ENCODE data around the gene ZNF57. TPM values are rescaled to one million over a fixed set of nuclear protein-coding genes. Genes with fewer than 3 reads are reported as not detected.

ZNF57 gene
- total RNA-seq (2014; rRNA removed; shearing (Covaris generic)) (7.6 and 10.8 TPM in 2 replicates), polyA plus RNA-seq (2016; fragmentation: Nextera tagmentation; extraction: Ambion mirVana) (4.8 and 6.4 TPM in 2 replicates)
- long read RNA-seq, result 0 reads

DNA sequence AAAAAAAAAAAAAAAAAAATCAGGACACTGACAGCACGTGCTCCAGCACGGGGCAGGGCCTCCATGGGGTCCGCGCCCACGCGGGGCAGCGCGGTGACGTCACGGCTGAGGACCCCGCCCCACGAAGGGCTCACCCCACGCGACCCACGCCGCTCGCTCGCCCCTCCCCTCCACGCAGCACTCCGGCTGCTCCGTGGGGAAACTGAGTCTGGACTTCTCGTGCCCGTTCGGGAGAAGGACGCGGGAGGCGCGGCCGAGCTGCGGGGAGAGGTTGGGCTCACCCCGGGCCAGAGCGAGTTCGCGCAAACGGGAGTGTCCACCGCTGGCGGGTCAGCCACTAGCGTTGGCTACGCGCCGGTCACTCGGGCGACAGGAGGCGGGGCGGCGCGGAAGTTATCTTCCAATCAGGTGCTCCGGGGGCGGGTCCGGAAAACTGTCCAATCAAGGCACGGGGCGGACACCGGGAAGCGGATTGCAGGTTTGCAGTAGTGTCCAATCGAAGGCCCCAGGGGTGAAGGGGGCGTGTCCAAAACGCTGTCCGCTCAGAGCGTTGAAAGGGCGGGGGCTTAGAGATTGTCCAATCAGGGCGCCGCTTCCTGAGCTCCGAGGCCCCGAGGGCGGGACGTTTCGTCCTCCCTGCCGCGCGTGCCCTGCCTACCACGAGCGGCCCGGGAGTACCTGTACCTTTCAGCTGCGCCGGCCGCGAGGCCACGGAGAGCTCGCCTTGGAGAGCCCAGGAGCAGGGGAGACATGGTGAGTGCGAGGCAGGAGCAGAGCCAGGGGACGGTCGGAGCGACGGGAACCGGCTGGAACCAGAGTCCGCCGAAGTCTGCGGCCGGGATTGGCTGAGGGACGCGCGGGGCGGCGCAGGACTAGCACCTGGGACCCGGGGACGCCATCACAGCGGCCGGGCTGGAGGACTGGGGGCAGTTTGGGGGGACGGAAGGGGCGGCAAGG is at the start of gene ZNF57:
Gene ZNF57, plus strand, starts transcription at position 633 of the 957 bp plus-strand sequence. Its CDS starts 118 bp downstream, at position 751.
- no peaks in the 10 kb centered on the region for H3F3A ChIP-seq (replicated peaks; ENCODE audit: low read depth)
- no peaks in the 10 kb centered on the region for H3K9me2 ChIP-seq (ENCODE audit: insufficient read depth)
- Mint-ChIP-seq H3K27ac (no peak within 1 kb of the TSS), H3K27me3 (ENCODE audit: insufficient read depth, low read depth, poor library complexity) (peaks cover 2% of the 10 kb centered on the region), H3K9me3 (peaks cover 77% of the 10 kb centered on the region), H3K36me3 (ENCODE audit: low read depth) (peaks cover 30% of the 10 kb centered on the region), H3K4me1 (no peaks in the 10 kb centered on the region), H3K4me3 (peak within 1 kb of the TSS; percentile 37; the same call in 2 of the 3 replicates)
- peak; percentile 100 for DNase-seq (ENCODE audit: low spot score)
- H3K4me1 ChIP-seq (ENCODE audit: insufficient read depth), result no peaks in the 10 kb centered on the region
- peak within 1 kb of the TSS; percentile 80 for H3K4me2 ChIP-seq
- peaks cover 43% of the 10 kb centered on the region for H3K79me2 ChIP-seq (replicated peaks; ENCODE audit: insufficient read depth)
- no peak for TF ChIP-seq EZH2 (IDR thresholded peaks at IDR 0.05; ENCODE audit: low read depth, unreplicated experiment)
- peak; percentile 73 for TF ChIP-seq POLR2AphosphoS5 (IDR thresholded peaks at IDR 0.05; ENCODE audit: low read depth)
- TF ChIP-seq STAT1 (IDR thresholded peaks at IDR 0.05; ENCODE audit: unreplicated experiment), result no peak
- no peak for TF ChIP-seq JUNB (IDR thresholded peaks at IDR 0.05; ENCODE audit: unreplicated experiment)
- no peak for TF ChIP-seq NANOG (IDR thresholded peaks at IDR 0.05; ENCODE audit: borderline replicate concordance)
- TF ChIP-seq ZNF114 (CRISPR knock-in tag; IDR thresholded peaks at IDR 0.05), result no peak
- TF ChIP-seq, protein P1, sequence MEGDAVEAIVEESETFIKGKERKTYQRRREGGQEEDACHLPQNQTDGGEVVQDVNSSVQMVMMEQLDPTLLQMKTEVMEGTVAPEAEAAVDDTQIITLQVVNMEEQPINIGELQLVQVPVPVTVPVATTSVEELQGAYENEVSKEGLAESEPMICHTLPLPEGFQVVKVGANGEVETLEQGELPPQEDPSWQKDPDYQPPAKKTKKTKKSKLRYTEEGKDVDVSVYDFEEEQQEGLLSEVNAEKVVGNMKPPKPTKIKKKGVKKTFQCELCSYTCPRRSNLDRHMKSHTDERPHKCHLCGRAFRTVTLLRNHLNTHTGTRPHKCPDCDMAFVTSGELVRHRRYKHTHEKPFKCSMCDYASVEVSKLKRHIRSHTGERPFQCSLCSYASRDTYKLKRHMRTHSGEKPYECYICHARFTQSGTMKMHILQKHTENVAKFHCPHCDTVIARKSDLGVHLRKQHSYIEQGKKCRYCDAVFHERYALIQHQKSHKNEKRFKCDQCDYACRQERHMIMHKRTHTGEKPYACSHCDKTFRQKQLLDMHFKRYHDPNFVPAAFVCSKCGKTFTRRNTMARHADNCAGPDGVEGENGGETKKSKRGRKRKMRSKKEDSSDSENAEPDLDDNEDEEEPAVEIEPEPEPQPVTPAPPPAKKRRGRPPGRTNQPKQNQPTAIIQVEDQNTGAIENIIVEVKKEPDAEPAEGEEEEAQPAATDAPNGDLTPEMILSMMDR (conservative IDR thresholded peaks at IDR 0.05; ENCODE audit: low read depth in 2 of 2), result no peak
- no peak within 1 kb of the TSS for H2AFZ ChIP-seq
- ATAC-seq, result peak; percentile 42
- H4K20me1 ChIP-seq (replicated peaks; ENCODE audit: insufficient read depth), result no peaks in the 10 kb centered on the region; the same call in none of the 2 replicates
- H3K27me3 ChIP-seq (ENCODE audit: insufficient read depth), result no peaks in the 10 kb centered on the region
- no peaks in the 10 kb centered on the region for H3K36me3 ChIP-seq (ENCODE audit: insufficient read depth)
- no peak within 1 kb of the TSS for H3K27ac ChIP-seq (ENCODE audit: low read depth)
- peak within 1 kb of the TSS; percentile 78 for H3K4me3 ChIP-seq

DNA sequence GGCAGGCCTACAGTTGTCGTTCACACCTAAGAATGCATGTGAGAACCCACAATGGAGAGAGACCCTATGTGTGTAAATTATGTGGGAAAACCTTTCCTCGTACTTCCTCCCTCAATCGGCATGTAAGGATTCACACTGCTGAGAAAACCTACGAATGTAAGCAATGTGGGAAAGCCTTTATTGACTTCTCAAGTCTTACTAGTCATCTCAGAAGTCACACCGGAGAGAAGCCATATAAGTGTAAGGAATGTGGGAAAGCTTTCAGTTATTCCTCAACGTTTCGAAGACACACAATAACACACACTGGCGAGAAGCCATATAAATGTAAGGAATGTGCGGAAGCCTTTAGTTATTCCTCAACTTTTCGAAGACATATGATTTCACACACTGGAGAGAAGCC is 48.1 kb upstream of the ZNF57 start:
- Histone ChIP-seq H2AFZ (no peak overlapping the region), H3K36me3 (ENCODE audit: insufficient read depth) (peaks cover 61% of the 10 kb centered on the region), H3K79me2 (replicated peaks; ENCODE audit: insufficient read depth) (no peaks in the 10 kb centered on the region), H4K20me1 (replicated peaks; ENCODE audit: insufficient read depth) (no peaks in the 10 kb centered on the region), H3K27me3 (ENCODE audit: insufficient read depth) (no peaks in the 10 kb centered on the region), H3K4me3 (0 out of 2 replicates have a peak overlapping the region, but pooled peaks have one; percentile 15), H3K4me2 (no peak overlapping the region), H3F3A (replicated peaks; ENCODE audit: low read depth) (no peaks in the 10 kb centered on the region), H3K9me2 (ENCODE audit: insufficient read depth) (no peaks in the 10 kb centered on the region), H3K27ac (ENCODE audit: low read depth) (no peak overlapping the region), H3K4me1 (ENCODE audit: insufficient read depth) (no peaks in the 10 kb centered on the region)
- Mint-ChIP-seq H3K36me3 (ENCODE audit: low read depth) (peaks cover 80% of the 10 kb centered on the region), H3K4me3 (no peak overlapping the region), H3K27me3 (ENCODE audit: insufficient read depth, low read depth, poor library complexity) (no peaks in the 10 kb centered on the region), H3K4me1 (no peaks in the 10 kb centered on the region), H3K9me3 (peaks cover 98% of the 10 kb centered on the region), H3K27ac (no peak overlapping the region)
- DNase-seq (ENCODE audit: low spot score) (peak; percentile 34), ATAC-seq (no peak)
- TF ChIP-seq STAT1 (IDR thresholded peaks at IDR 0.05; ENCODE audit: unreplicated experiment) (no peak), EZH2 (IDR thresholded peaks at IDR 0.05; ENCODE audit: low read depth, unreplicated experiment) (no peak), CREB1 (CRISPR knock-in tag; IDR thresholded peaks at IDR 0.05; ENCODE audit: low read depth) (no peak), EZH2phosphoT487 (IDR thresholded peaks at IDR 0.05; ENCODE audit: unreplicated experiment) (no peak), ZNF114 (CRISPR knock-in tag; IDR thresholded peaks at IDR 0.05) (no peak), NANOG (IDR thresholded peaks at IDR 0.05; ENCODE audit: borderline replicate concordance) (no peak)
- TF ChIP-seq, protein P2, sequence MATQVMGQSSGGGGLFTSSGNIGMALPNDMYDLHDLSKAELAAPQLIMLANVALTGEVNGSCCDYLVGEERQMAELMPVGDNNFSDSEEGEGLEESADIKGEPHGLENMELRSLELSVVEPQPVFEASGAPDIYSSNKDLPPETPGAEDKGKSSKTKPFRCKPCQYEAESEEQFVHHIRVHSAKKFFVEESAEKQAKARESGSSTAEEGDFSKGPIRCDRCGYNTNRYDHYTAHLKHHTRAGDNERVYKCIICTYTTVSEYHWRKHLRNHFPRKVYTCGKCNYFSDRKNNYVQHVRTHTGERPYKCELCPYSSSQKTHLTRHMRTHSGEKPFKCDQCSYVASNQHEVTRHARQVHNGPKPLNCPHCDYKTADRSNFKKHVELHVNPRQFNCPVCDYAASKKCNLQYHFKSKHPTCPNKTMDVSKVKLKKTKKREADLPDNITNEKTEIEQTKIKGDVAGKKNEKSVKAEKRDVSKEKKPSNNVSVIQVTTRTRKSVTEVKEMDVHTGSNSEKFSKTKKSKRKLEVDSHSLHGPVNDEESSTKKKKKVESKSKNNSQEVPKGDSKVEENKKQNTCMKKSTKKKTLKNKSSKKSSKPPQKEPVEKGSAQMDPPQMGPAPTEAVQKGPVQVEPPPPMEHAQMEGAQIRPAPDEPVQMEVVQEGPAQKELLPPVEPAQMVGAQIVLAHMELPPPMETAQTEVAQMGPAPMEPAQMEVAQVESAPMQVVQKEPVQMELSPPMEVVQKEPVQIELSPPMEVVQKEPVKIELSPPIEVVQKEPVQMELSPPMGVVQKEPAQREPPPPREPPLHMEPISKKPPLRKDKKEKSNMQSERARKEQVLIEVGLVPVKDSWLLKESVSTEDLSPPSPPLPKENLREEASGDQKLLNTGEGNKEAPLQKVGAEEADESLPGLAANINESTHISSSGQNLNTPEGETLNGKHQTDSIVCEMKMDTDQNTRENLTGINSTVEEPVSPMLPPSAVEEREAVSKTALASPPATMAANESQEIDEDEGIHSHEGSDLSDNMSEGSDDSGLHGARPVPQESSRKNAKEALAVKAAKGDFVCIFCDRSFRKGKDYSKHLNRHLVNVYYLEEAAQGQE (IDR thresholded peaks at IDR 0.05; ENCODE audit: unreplicated experiment), result no peak
- TF ChIP-seq, protein P1 (conservative IDR thresholded peaks at IDR 0.05; ENCODE audit: low read depth in 2 of 2), result no peak
